ENCODE measurements around the gene BRAF.
"Not testable (repeated sequence)": the region's sequence is repeated elsewhere in the genome, so short reads cannot be mapped to it uniquely, and the experiment has no call there.

BRAF gene

DNA sequence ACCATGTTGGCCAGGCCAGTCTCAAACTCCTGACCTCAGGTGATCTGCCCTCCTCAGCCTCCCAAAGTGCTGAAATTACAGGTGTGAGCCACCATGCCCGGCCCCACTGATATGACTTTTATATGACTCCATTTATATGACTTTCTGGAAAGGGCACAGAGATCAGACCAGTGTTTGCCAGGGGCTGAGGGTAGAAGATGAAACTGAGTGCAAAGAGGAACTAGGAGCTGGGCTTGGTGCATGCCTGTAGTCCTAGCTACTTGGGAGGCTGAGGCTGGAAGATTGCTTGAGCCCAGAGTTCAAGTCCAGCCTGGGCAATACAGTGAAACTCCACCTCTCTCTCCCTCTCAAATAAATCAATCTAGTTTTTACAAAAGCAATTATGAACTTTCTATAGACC lies 7.5 kb downstream of the BRAF start:
- no peak for DNase-seq

DNA sequence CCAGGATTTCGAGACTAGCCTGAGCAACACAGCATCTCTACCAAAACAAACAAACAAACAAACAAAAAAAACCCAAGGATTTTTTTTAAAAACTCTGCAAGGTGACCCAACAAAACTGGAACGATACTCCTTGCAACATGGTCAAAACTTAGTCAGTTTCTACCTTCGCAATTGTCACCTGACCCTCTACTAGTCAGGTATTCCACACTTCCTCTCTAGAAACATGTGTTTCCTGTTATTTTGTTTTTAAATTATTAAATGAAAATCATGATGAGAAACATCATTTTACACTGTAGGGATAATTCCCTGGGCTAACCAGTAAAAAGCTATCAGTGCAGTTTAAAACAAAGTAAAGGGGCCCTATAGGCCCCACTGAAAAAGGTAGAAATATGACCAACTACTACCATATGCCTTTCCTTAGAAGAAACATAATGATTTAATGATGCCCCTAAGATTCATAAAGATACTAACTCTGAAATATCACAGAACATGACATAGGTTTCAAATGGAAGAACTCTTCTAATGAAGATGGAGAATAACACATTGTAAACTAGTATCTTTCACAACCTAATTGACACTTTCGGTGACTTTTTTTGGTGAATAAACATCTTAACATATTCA lies 8.7 kb downstream of the BRAF start:
- no peak for DNase-seq

DNA sequence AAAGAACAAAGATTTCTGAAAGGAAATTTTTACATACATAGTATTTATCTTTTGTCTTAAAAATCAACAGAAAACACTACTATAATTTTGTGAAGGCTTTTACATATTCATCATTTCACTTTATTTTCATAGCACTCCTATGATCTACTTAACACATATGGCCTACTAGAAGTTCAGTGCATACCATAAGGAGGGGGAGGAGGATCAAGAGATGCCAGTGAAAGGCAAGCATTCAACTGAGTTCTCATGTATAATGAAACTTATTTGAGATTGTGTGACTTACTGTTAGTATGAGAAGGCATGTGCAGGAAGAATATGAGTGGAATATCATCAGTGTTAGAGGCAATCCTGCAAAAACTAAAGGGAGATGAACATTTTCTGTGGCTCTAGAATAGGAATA lies 10.6 kb downstream of the BRAF start:
- DNase-seq = no peak

DNA sequence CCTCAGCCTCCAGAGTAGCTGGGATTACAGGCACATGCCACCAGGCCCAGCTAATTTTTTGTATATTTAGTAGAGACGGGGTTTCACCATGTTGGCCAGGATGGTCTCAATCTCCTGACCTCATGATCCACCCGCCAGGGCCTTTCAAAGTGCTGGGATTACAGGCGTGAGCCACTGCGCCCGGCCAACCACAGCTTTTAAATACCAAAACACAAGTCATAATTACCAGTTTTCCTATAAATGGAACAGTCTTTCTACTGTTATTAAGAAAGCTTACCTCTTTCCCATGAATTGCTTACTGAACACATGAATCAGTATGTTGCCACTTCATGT lies 11.2 kb downstream of the BRAF start:
- not testable (repeated sequence) for DNase-seq

DNA sequence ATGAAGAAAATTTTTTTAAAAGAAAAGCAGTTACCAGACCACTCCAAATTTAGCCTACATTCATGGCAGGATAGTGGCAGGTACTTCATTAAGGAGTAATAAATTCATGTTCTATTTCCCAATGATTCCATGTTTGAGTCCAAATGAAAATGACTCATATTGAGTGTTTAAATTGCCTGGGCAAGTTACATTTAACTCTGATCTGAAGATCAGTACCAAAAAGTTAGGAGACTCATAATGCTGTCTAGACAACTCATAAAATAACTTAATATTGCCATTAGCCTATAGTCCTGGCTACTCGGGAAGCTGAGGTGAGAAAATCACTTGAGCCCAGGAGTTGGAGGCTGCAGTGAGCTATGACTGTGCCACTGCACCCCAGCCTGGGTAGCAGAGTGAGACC lies 13.0 kb downstream of the BRAF start:
- no peak for DNase-seq

DNA sequence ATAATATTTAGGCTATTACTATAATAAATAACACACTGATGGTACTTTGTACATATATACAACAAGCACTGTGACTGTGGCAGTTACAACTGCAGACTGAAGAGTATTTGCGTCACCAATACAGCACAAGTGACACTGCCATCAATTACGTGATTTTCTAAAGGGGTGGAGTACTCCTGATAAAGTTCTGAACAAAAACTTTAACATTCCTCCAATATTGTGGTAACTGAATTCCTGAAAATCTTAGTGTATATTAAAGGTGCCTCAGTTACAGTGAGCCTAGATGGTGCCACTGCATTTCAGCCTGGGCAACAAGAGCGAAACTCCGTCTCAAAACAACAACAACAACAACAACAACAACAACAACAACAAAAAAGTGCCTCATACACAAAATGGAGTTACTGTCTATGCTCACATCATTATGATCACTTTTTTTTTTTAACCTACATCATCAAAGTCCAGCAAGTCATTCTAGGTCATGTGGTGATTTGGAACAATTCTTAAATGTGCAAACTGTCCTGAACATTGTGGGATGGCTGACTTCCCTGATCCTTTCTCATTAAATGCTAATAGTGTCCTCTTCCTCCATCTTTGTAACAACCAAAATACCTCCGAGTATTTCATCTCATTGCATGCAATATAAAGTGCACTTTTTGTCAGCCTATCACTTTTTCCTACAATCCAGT lies 15.1 kb downstream of the BRAF start:
- no peak for DNase-seq

DNA sequence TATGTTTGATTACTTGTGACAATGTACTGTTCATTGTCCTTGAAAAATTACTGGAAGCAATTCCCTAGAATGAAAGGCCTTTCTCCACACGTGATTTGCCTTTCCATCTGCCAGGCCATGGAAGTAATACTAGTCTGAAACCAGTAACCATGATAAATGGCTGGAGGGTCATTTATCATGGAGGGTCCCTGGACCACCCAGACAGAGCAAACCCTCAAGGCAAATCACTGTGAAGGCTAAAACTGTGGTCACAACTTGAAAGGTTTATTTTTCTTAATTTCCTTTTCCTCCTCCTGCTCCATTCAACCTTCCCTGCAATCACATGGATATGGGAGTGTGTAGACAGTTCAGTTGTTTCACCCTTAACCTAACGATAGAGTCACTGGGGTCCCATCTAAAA lies 16.4 kb downstream of the BRAF start:
- DNase-seq = no peak

DNA sequence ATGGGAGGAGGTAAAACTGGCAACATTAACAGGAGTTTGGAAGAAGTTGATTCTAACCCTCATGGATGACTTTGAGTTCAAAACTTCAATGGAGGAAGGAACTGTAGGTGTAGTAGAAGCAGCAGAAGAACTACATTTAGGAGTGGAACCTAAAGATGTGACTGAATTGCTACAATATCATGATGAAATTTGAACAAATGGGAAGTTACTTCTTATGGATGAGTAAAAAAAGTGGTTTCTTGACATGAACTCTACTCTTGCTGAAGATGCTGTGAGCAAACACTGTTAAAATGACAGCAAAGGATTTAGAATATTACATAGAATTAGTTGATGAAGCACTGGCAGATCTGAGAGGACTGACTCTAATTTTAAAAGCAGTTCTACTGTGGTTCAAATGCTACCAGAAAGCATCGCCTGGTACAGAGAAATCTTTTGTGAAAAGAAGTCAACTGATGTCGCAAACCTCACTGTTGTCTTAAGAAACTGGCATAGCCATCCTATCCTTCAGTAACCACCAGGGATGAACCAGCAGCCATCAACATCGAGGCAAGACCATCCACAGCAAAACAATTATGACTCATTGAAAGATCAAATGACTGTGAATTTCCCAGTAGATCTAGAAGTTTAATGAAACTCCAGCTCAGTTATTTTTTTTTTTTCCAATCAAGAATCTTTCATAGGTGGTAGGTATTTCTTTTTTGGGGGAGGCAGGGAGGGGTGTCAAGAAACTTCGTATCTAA lies 20.8 kb downstream of the BRAF start:
- DNase-seq = no peak

DNA sequence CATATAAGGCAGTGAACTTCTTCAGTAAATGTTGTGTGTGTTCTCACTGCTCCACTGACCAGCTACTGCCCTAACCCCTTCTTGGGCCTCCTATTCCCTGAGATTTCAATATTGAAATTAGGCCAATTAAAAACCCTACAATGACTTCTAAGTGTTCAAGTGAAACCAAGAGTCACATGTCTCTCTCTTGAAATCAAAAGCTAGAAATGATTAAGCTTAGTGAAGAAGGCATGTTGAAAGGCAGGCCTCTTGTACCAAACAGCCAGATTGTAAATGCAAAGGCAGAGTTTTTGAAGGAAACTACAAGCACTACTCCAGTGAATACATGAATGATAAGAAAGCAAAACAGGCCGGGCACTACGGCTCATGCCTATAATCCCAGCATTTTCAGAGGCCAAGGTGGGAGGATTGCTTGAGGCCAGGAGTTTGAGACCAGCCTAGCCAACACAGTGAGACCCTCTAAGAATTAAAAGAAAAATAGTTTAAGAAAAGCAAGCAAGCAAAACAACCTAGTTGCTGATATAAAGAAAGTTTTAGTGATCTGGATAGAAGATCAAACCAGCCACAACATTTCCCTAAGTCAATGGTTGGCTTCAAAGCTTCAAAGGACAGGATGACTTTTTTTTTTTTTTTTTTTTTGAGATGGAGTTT lies 22.3 kb downstream of the BRAF start:
- no peak for DNase-seq

DNA sequence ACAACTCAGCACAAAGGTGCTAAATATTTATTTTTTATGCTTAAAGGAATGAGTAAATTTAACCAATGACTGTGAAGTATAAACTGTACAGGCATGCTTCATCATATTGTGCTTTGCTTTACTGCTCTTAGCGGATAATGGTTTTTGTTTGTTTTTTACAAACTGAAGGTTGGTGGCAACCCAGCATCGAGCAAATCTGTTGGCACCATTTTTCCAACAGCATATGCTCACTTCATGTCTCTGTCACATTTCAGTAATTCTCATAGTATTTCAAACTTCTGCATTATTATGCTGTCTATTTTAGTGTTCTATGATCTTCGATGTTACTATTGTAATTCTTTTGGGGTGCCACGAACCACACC lies 22.8 kb downstream of the BRAF start:
- no peak for DNase-seq

DNA sequence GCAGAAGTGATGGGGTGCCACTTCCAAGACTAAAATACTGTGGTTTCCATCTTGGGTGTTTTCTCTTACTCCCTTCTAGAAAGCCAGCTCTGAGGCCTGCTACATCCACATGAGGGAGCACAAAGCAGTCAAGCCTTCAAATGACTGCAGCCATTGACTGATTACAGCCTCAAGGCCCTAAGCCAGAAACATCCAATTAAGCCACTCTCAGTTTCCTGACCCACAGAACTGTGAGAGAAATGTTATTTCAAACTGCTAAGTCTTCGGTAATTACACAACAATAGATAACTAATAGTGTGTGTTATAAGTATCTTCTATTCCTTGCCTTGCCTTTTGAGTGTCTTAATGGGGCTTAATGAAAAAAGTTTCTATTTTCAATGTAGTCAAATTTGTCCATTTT lies 24.8 kb downstream of the BRAF start:
- peak; percentile 30 for DNase-seq

DNA sequence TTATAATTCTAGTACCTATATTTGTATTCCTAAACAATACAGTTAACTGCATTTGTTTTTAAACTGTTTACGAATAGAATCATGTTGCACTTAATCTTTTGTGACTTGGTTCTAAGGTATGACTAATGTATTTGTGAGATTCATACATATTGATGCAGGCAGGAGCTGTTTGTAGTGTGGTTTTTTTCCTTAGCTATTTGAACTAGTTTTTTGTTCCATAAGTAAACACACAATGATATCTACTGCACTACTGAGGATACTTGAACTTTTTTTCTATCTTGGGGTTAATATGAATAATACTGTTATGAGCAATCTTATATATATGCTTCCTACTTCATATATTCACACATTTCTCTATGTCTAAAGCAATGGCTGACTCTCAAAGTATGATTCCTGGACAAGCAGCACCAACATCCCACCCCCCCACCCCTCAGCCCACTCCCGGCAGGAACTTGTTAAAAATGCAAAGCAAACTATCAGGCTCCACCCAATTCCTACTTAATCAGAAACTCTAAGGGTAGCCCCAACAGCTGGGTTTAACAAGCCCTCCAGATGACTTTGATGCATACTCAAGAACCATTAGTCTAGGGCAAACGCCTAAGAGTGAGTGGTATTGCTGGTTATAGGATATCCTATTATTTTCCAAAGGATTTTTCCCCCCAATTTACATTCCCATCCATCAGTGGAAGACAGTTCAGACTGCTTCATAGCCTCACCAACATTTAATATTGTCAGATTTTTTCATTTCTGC lies 25.8 kb downstream of the BRAF start:
- DNase-seq = no peak

DNA sequence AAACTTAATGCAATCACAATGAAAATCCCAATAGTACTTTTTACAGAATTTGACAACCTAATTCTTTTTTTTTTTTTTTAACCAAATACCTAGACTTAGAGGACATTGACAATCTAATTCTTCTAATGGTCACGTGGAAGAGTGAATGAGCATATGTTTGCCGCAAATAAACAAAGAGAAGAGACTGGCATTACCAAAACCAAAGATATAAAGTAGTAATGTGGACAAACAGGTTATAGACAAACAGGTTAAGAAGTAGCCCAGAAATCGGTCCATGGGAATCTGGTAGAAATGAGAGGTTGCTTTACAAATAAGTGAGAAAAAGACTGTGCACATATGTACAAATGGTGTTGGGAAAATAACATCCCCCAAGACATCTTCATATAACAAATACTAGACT lies 27.7 kb downstream of the BRAF start:
- no peak for DNase-seq

DNA sequence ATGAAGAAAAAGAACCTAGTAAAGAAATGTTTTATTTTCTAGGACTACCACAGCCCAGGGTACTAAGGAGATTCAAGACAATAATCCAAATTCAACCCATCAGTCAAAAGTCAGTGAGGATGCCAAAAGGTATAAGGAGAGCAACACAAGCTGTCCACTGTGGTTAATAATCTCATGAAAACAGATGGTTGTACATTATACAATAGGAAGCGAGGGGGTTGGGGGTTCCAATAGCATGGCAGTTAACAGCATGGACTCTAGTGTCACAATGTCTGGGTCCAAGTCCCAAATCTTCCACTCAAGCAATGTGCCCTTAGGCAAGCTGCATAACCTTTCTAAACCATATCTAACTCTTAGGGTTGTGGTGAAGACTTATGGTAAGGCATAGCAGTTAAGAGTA lies 35.1 kb downstream of the BRAF start:
- no peak for DNase-seq

DNA sequence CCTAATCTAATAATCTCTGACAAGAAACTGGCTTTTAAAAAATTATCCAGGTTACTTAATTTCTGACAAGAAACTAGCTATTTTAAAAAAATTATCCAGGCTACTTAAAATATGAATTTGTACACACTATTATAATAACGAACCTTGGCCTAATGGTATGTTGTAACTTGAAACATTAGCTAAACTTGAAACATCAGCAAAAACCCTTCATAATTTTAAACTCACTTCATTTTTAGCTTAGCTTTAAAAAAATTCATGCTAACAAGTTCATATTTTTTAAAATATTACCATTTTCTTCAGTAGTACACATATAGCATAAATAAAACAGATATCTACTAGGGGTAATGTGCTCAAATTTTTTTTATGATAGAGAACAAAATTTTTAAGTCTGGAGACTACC lies 35.6 kb downstream of the BRAF start:
- DNase-seq = no peak

DNA sequence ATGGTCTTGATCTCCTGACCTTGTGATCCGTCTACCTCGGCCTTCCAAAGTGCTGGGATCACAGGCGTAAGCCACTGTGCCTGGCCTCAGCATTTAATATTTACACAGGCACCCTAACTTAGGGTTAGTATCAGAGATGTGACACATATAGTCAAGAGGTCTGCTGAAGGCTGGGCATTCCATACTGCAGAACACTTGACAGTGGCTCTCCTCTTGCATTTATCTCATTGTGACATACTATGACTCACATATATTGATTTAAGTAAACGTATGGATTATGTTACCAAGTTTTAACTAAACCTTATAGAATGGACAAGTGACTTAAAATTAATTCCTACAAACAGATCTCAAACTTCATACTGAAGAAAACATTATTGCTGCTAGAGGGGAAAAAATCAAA lies 36.6 kb downstream of the BRAF start:
- no peak for DNase-seq

DNA sequence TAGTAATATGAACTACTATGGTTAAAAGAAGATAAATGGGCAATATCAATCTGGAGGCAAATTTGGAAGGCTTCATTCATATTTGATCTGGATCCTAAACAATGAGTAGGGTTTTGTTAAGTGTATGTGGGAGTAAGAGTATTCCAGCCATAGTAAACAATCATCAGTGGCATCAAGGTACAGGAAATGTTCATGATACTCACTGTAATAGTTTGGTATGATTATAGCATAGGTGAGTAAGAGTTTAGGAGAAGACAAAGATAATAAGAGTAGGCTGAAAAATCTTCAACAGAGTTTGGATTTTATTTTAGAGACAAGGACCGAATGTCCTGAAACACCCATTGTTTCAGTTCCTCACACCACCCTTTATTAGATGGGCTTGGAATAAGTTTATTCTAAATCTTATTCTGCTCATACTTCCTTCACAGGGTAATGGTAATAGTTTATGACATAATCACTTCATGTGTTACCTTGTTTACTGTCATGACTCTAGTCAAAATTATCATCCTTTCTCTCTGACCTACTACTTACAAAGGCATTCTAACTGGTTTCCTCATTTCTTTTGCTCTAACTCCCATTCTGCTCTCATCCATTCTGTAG lies 38.9 kb downstream of the BRAF start:
- DNase-seq = no peak

DNA sequence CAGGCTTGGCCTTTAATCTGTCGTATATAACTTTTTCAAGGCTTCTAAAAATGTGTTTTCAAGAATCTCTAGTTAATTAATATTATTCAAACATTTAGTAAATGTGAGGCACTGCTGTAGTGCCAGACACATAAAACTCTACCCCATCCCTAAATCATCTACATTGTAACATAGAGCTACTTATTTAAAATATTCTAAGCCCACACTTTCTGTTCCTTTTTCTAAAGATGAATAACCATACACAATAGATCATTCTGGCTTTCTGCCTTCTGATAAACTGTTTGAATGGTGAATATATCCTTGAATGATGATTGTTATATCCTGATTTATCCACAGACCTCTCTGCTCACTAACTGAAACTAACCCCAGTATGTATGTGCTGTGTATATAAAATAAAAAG lies 41.4 kb downstream of the BRAF start:
- no peak for DNase-seq

DNA sequence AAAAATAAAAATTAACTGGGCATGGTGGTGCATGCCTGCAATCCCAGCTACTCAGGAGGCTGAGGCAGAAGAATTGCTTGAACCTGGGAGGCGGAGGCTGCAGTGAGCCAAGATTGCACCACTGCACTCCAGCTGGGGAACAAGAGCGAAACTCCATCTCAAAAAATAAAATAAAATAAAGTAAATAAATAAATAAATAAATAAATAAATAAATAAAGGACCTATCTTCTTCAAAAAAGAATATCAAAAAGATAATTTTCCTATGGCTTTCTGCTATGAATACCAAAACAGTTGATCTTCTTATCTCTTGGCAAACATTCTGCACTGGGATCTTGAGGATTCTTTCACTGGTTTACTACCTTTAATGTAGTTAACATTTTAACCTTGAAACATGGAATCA lies 41.9 kb downstream of the BRAF start:
- DNase-seq = not testable (repeated sequence)

DNA sequence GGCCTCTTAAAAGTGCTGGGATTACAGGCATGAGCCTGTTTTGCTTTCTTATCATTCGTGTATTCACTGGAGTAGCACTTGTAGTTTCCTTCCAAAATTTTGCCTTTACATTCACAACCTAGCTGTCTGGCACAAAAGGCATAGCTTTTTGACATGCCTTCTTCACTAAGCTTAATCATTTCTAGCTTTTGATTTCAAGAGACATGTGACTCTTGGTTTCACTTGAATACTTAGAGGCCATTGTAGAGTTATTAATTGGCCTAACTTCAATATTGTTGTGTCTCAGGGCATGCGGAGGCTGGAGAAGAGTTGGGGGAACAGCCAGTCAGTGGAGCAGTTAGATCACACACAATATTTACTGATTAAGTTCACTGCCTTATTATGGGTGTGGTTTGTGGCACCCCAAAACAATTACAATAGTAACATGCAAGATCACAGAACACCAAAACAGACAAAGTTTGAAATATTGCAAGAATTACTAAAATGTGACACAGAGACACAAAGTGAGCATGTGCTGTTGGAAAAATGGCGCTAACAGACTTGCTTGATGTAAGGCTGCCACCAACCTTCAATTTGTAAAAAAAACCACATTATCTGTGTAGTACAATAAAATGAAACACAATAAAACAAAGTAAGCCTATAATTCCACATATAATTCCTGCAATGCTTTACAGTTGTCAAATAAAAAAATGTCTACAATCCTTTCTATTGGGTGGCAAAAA lies 43.1 kb downstream of the BRAF start:
- DNase-seq = no peak

DNA sequence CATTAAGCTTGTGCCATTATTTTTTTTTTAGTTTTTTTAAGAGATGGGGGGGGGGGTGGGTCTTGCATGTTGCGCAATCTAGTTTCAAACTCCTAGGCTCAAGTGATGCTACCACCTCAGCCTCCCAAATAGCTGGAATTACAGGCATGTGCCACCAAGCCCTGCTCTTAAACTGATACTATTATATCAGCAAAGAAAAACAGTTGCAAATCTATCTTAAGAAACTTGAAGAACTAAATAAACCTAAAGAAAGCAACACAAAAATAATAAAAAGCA lies 47.5 kb downstream of the BRAF start:
- no peak for DNase-seq

DNA sequence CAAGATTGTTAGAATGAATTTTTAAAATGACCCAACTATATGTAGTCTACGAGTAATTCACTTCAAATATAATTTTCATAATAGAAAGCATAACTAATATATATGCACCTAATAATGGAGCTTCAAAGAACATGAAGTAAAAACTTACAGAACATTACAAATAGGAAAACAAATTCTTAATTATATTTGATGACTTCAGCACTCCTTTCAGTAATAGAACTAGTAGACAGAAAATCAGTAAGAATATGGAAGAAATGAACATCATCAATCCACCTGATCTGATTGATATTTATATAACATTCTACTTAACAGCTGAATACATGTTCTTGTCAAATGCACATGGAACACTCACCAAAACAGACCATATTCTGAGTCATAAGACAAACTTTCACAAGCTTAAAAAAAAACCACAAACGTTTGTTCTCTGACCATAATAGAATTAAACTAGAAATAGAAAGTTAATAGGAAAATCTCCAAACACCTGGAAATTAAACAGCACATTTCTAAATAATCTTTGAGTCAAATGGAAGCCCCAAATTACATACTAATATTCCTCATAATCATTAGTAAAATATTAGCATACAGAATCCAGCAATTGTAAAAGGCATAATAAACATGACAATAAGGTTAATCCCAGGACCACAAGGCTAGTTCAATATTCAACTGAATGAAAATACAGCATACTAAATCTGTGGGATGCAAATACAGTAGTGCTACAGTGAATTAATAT lies 48.0 kb downstream of the BRAF start:
- DNase-seq = no peak
